Small intestine (tissue), 7 donors: ENCODE results near the gene DPEP3. TPM values are rescaled to one million over a fixed set of nuclear protein-coding genes. Genes with fewer than 3 reads are reported as not detected.
A peak's percentile ranks its signal among the peaks of the same experiment; 100 is the strongest.

Experiments
- DNase-seq, 2 donors: peaks; one replicate each; pipeline versions ENCODE4 v3.0.0 to v3.0.0-alpha.2; 2013
- FAIRE-seq: peaks from 2 replicates; lab custom pipeline; 2012; peaks lifted over from hg19 to GRCh38; lab: Jason Lieb, UNC
- H3K27ac ChIP-seq, 3 donors: one replicate each; pipeline ENCODE4 v1.5.1; 2013; ENCODE audit warnings: low read length in 2 of 3, mild to moderate bottlenecking in 2 of 3, control low read depth in 1 of 3, inconsistent platforms in 1 of 3, low read depth in 1 of 3, moderate library complexity in 1 of 3
- H3K27me3 ChIP-seq, 3 donors: one replicate each; pipeline ENCODE4 v1.6.1; 2013; ENCODE audit warnings: low read length in 3 of 3, inconsistent platforms in 1 of 3; ENCODE audit not compliant: control insufficient read depth in 3 of 3, insufficient read depth in 3 of 3
- H3K36me3 ChIP-seq, 3 donors: one replicate each; pipeline ENCODE4 v1.6.1; 2013; ENCODE audit warnings: low read length in 3 of 3, inconsistent platforms in 1 of 3, low read depth in 1 of 3, mild to moderate bottlenecking in 1 of 3, moderate library complexity in 1 of 3; ENCODE audit not compliant: control insufficient read depth in 3 of 3, insufficient read depth in 2 of 3
- H3K4me1 ChIP-seq, 3 donors: one replicate each; pipeline ENCODE4 v1.6.1; 2013; ENCODE audit warnings: low read length in 2 of 3, inconsistent platforms in 1 of 3, low read depth in 1 of 3, mild to moderate bottlenecking in 1 of 3, moderate library complexity in 1 of 3; ENCODE audit not compliant: control insufficient read depth in 3 of 3, insufficient read depth in 2 of 3
- H3K4me3 ChIP-seq, 3 donors: one replicate each; pipeline ENCODE4 v1.5.1; 2013; ENCODE audit warnings: low read length in 3 of 3, control low read depth in 1 of 3, inconsistent platforms in 1 of 3, low read depth in 1 of 3, mild to moderate bottlenecking in 1 of 3, moderate library complexity in 1 of 3
- H3K9me3 ChIP-seq, 2 donors: one replicate each; pipeline ENCODE4 v1.6.1; 2013; ENCODE audit warnings: low read depth in 1 of 2, low read length in 1 of 2; ENCODE audit not compliant: control insufficient read depth in 2 of 2, insufficient read depth in 1 of 2
- WGBS, 3 donors: extraction: QIAGEN DNeasy Blood & Tissue Kit; methylation state at CpG; one replicate each; pipeline ENCODE4 v1.1.7; 2013; 5-methylcytosine and 5-hydroxymethylcytosine counted together
- polyA plus RNA-seq, 4 donors: library from polyadenylated mRNA; stranded (reverse) in 3 of 4; unstranded in 1 of 4; fragments of 200-250 nt in 3 of 4; fragments of 120-200 nt in 1 of 4; gene quantifications; one replicate each; pipeline versions ENCODE4 v1.2.1 to v1.2.3, GENCODE V29; 2013
- donor health status: healthy with polysubstance abuse.
- donor health status: control.
- donor health status: control.
- donor health status: Bipolar disorder and iron deficiency.
- donor health status: healthy.

DPEP3 gene
- polyA plus RNA-seq, 4 donors, result 0.06 to 0.27 (median 0.10) TPM; not detected in 1

DNA sequence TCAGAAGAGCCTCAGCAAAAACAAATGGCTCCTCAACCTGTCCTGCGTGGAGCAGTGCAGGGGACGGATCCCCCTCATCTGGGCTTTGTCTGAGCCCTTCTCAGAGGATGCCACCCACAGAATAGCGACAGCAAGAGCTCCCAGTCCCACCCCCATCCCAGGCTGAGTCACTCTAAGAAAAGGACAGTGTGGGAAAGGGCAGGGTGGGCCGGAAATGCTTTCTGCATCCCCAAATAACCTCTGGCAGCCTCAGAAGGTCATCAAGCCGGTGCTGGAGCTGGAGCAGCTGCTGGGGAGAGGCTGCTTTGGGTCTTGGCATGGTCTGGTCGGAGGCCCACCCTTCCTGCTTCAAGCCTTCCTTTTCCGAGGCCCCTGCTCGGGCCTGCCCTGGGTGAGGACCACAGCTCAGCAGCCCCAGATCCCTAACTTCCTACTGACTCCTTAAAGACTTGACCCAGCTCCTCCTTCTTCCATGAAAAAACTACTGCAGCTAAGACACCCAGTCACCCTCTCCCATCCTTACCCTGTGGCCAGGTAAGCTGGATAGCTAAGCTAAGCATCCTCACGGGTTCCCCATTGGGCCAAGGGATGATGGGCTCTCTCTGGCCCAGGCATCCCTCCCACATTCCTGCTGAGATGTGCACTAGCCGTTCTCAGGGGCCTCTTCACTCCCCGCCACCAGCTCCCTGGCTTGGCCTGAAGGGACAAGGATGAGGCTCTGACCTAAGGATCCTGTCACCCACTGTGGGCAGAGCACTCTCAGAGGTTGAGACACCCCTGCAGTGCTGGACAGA lies 20.6 kb downstream of the DPEP3 start:
- FAIRE-seq (no peak), DNase-seq (peak in 1 of 2 donors; percentile 29)
- Histone ChIP-seq H3K27me3 (no peaks in the 10 kb centered on the region), H3K36me3 (peaks cover 0 to 75% (median 0%) of the 10 kb centered on the region in 3 donors), H3K4me1 (peaks cover 0 to 15% (median 0%) of the 10 kb centered on the region in 3 donors), H3K27ac (peak overlapping the region in 1 of 3 donors; percentile 53), H3K4me3 (no peak overlapping the region), H3K9me3 (no peaks in the 10 kb centered on the region)
- 64 to 76% (median 71%) methylated on average over 11 of the region's 11 CpGs for WGBS, 3 donors

DNA sequence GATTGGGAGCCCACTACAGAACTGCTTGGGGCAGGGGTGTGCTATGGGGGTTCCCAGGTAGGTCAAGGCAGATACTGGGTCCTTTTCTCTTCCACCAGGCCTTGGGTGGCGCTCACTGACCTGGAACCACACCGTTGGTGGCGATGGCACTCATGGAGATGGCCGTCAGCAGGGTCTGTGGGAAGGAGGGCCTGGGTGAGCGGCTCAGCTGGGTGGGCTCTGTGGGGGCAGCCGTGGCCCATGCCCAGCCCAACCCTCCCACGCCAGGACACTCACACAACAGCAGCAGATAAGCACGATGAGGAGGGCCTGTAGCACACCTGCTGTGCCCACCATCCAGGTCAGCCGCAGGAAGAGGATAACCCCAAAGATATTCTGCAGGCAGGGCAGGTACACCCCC lies 22.7 kb downstream of the DPEP3 start:
- Histone ChIP-seq H3K4me1 (no peaks in the 10 kb centered on the region), H3K36me3 (peaks cover 0 to 73% (median 0%) of the 10 kb centered on the region in 3 donors), H3K4me3 (no peak overlapping the region), H3K27ac (no peak overlapping the region), H3K9me3 (no peaks in the 10 kb centered on the region), H3K27me3 (no peaks in the 10 kb centered on the region)
- WGBS, 3 donors, result 88 to 96% (median 89%) methylated on average over 9 of the region's 9 CpGs
- DNase-seq, result no peak
- no peak for FAIRE-seq

DNA sequence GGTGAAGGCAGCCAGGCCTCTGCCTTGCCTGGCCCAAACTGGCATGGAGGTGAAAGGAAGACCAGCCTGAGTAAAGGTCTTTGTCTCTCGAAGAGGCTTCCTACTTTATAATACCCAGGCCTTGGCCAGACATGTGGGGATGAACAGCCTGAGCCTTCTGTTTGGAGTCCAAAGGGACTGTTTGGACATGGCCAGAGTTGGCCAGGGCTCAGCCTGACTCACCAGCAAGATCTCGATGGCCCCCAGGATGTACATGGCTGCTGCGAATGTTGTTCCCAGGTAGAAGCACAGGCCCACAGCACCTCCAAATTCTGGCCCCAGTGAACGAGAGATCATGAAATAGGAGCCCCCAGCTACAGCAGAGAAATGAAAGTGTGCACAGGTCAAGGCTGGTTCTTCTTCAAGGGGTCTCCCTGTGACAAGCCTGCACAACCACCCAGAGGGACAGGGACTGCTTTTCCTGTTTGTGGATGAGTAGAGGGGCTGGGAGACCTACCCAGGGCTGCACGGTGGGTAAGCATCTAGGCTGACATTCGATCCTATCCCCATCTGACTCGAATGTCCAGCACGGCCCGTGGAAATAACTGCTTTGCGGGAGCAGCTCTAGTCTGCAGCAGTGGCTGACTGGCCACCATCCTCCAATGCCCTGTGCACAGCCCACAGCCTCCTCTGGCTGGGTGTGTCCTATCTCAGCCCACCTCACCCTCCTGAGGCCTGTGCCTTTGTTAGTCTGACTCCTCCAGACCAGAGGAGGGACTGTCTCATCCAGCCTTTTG lies 25.7 kb downstream of the DPEP3 start:
- Histone ChIP-seq H3K4me1 (no peaks in the 10 kb centered on the region), H3K27me3 (no peaks in the 10 kb centered on the region), H3K27ac (no peak overlapping the region), H3K9me3 (no peaks in the 10 kb centered on the region), H3K4me3 (no peak overlapping the region), H3K36me3 (peaks cover 0 to 72% (median 0%) of the 10 kb centered on the region in 3 donors)
- FAIRE-seq, result no peak
- WGBS, 3 donors, result 84 to 89% (median 89%) methylated on average over 10 of the region's 10 CpGs
- no peak for DNase-seq

DNA sequence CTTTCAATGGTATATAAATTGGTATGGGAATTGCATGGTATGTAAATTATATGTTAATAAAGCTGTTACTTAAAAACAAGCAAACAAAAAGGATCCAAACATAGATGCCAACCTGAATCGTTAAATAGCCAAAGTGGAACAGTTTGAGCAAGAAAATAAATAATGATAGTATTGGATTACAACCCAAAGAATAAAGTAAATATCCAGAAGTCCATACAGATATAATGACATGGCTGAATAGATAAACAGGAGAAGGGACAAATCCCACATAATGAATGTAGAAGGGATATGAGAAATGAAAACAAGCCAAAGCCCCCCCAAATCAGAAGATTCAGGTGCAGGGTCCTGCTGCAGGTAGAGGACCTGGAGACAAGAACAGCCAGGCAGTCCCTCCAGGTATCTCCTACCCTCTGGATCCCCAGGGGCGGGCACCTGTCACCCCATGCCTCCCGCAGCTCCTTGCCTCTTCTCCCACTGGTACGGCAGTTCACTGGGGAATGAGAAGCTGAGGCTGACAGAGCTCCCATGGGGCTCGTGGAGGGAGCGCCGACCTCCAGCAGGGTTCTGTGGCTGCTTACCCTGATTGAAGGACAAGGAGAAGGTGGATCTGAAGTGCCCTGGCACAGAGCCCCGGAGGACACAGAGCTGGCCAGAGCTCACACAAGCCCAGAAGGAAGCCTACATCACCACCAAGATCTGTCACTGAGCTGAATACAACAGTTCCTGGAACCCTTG lies 26.5 kb downstream of the DPEP3 start:
- FAIRE-seq, result no peak

DNA sequence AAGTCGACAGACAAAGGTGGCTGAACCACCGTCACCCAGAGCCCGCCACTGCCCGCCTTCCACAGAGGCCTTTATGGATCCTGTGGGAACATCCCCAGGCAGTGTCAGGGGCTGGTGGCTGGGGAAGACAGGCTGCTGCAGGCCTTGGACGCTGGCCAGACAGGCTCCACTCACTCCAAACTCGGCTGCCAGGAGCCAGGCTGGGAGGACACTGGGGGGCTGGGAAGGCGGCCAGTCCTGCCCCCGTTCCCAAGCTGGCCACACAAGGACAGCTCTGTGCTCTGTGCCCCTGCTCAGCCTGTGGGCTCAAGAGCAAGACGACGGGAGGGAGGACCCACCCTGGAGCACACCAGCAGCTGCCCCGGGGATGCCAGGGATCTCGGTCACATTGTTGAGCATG lies 28.8 kb downstream of the DPEP3 start:
- no peak for DNase-seq
- Histone ChIP-seq H3K27ac (no peak overlapping the region), H3K4me3 (no peak overlapping the region), H3K4me1 (no peaks in the 10 kb centered on the region), H3K27me3 (no peaks in the 10 kb centered on the region), H3K36me3 (peaks cover 0 to 78% (median 0%) of the 10 kb centered on the region in 3 donors), H3K9me3 (no peaks in the 10 kb centered on the region)
- no peak for FAIRE-seq
- 66 to 74% (median 72%) methylated on average over 12 of the region's 12 CpGs for WGBS, 3 donors

More for the DNA sequence above, 26.5 kb downstream of the DPEP3 start:
- Histone ChIP-seq H3K4me1 (no peaks in the 10 kb centered on the region), H3K36me3 (peaks cover 0 to 70% (median 0%) of the 10 kb centered on the region in 3 donors), H3K27ac (no peak overlapping the region), H3K9me3 (no peaks in the 10 kb centered on the region), H3K27me3 (no peaks in the 10 kb centered on the region), H3K4me3 (no peak overlapping the region)
- WGBS, 3 donors, result 84 to 91% (median 88%) methylated on average over 7 to 8 of the region's 8 CpGs
- no peak for DNase-seq

DNA sequence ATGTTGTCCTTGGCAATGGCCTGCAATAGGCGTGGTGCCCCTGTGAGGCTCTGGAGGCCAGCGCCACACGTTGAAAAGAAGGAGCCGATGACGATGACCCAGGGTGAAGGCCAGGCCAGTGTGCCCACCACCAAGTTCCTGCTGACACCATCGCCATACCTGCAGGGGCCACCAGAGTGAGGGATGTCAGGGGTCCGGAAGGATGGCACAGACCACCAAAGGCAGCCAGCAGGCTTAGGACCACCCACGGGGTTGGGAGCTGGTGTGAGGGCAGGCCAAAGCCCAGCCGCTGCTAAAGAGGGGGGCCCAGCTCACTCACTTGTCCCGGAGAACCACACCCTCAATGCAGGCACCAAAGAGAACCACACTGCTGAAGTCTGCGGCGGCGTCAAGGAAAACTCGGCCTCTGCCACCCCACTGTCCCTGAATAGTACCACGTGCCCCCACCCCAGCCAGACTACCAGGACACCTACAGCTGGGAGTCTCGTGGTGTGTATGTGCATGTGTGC lies 29.9 kb downstream of the DPEP3 start:
- Histone ChIP-seq H3K9me3 (no peaks in the 10 kb centered on the region), H3K4me3 (no peak overlapping the region), H3K4me1 (no peaks in the 10 kb centered on the region), H3K27ac (no peak overlapping the region), H3K36me3 (peaks cover 0 to 89% (median 0%) of the 10 kb centered on the region in 3 donors), H3K27me3 (no peaks in the 10 kb centered on the region)
- 80 to 90% (median 86%) methylated on average over 16 of the region's 16 CpGs for WGBS, 3 donors
- no peak for FAIRE-seq
- DNase-seq, result no peak

DNA sequence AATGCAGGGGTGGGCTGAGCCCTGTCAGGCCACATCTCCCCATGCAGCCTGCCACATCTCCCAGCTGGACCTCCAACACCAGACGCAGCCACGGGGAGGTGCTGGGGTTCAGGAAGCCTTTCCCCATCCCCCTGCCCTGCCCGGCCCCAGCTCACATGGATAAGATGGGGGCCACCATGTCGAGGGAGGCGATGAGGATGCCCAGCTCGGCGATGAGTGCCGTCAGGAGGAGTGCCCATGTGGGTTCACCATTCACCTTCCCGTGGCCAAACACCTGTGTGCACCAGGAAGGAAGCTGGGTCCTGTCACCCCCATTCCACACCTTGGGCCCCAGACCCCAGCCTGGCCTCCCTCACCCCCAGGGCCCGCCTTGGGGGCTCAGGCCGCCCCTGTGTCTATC lies 30.7 kb downstream of the DPEP3 start:
- Histone ChIP-seq H3K36me3 (peaks cover 0 to 89% (median under 1%) of the 10 kb centered on the region in 3 donors), H3K27me3 (no peaks in the 10 kb centered on the region), H3K4me1 (no peaks in the 10 kb centered on the region), H3K9me3 (no peaks in the 10 kb centered on the region), H3K27ac (no peak overlapping the region), H3K4me3 (no peak overlapping the region)
- DNase-seq (no peak), FAIRE-seq (no peak)
- WGBS, 3 donors, result 79 to 91% (median 81%) methylated on average over 9 to 11 of the region's 11 CpGs

DNA sequence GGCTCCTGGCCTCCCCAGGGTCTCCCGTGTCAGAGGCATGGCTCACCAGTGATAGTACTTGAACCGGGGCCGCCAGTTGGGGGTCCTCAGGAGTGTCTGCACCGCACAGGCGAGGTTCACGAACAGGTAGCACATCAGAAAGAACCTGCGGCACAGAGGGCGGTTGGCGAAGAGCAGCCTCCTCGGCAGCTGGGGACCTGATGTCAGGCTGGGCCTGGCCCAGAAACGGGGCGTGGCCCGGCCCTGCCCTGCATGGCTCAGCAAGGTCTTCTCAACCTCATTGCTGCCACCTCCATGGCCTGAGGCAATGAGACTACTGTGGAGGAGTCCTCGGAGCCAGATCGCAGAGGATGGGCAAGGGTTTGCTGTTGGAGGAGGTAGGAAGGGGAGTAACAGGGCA lies 32.3 kb downstream of the DPEP3 start:
- 42 to 83% (median 55%) methylated on average over 13 to 15 of the region's 15 CpGs for WGBS, 3 donors
- Histone ChIP-seq H3K4me3 (no peak overlapping the region), H3K27me3 (no peaks in the 10 kb centered on the region), H3K27ac (no peak overlapping the region), H3K4me1 (peaks cover 0 to 8% (median 0%) of the 10 kb centered on the region in 3 donors), H3K9me3 (no peaks in the 10 kb centered on the region), H3K36me3 (peaks cover 0 to 93% (median 2%) of the 10 kb centered on the region in 3 donors)
- FAIRE-seq (no peak), DNase-seq (peak in 1 of 2 donors; percentile 27)
